Measurements from ENCODE around the gene TMEM131.
"Not testable (repeated sequence)": the region's sequence is repeated elsewhere in the genome, so short reads cannot be mapped to it uniquely, and the experiment has no call there.

Gene TMEM131

DNA sequence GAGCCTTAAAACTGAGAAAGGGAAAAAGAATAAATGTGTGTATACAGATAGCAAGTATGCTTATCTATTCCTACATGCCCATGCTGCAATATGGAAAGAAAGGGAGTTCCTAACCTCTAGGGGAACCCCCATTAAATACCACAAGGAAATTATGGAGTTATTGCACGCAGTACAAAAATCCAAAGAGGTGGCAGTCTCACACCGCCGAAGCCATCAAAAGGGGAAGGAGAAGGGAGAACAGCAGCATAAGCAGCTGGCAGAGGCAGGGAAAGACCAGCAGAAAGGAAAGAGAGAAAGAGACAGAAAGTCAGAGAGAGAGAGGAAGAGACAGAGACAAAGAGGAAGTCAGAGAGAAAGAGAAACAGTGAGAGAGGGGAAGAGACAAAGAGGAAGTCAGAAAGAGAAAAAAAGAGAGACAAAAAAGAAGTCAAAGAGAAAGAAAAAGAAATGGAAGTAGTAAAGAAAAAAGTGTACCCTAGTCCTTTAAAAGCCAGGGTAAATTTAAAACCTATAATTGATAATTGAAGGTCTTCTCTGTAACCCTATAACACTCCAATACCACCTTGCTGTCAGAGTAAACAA lies 169.4 kb downstream of the TMEM131 start:
- not testable (repeated sequence) for H3K14ac ChIP-seq (ENCODE audit: low read length in 2 of 2); H3K4ac ChIP-seq (ENCODE audit: low read depth in 1 of 2, low read length in 2 of 2); H2AFZ ChIP-seq (ENCODE audit: low read depth, low read length); H3K79me1 ChIP-seq (replicated peaks; ENCODE audit: low read length, poor library complexity, severe bottlenecking); H2BK15ac ChIP-seq (ENCODE audit: low read depth, poor library complexity, severe bottlenecking); H4K91ac ChIP-seq (ENCODE audit: low read length); H2BK5ac ChIP-seq (ENCODE audit: low read depth, low read length, poor library complexity, severe bottlenecking); H3K4me2 ChIP-seq (ENCODE audit: low read length, poor library complexity, severe bottlenecking); H3K18ac ChIP-seq (ENCODE audit: low read depth in 1 of 2, low read length in 2 of 2); H2AK5ac ChIP-seq (ENCODE audit: low read length, severe bottlenecking); H3K27ac ChIP-seq (ENCODE audit: low read length, poor library complexity, severe bottlenecking); H3K4me1 ChIP-seq (ENCODE audit: control insufficient read depth, insufficient read depth, low read depth, low read length); H3K4me3 ChIP-seq (ENCODE audit: insufficient read depth in 1 of 2, low read depth in 1 of 2, low read length in 2 of 2); H4K8ac ChIP-seq (ENCODE audit: low read length); H2BK120ac ChIP-seq (ENCODE audit: low read depth, low read length); DNase-seq; H3K23ac ChIP-seq (ENCODE audit: low read length in 2 of 2); H3K9me3 ChIP-seq (ENCODE audit: control insufficient read depth, low read length); H3K27me3 ChIP-seq (ENCODE audit: control insufficient read depth in 1 of 2, insufficient read depth in 1 of 2, low read length in 2 of 2); H2BK12ac ChIP-seq (ENCODE audit: low read length in 2 of 2); H3K9ac ChIP-seq (ENCODE audit: low read length)
- WGBS = 97% methylated on average over 3 of the region's 3 CpGs
- peaks cover 10 to 23% of the 10 kb centered on the region in 2 experiments for H3K36me3 ChIP-seq (ENCODE audit: control insufficient read depth in 1 of 2, insufficient read depth in 2 of 2, low read depth in 1 of 2, low read length in 2 of 2)

DNA sequence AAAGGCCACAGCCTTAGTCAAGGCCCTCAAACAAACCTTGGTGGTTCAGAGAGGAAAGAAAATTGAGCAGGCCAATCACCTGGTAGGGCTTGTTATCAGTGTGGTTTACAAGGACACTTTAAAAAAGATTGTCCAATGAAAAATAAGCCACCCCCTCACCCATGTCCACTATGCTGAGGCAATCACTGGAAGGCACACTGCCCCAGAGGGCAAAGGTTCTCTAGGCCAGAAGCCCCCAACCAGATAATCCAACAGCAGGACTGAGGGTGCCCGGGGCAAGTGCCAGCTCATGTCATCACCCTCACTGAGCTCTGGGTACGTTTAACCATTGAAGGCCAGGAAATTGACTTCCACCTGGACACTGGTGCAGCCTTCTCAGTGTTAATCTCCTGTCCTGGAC lies 171.7 kb downstream of the TMEM131 start:
- 100% methylated on average over 2 of the region's 2 CpGs for WGBS
- not testable (repeated sequence) for H2BK5ac ChIP-seq (ENCODE audit: low read depth, low read length, poor library complexity, severe bottlenecking); H3K9me3 ChIP-seq (ENCODE audit: control insufficient read depth, low read length); H2AFZ ChIP-seq (ENCODE audit: low read depth, low read length); H3K23ac ChIP-seq (ENCODE audit: low read length in 2 of 2); H3K14ac ChIP-seq (ENCODE audit: low read length in 2 of 2); DNase-seq; H3K4me3 ChIP-seq (ENCODE audit: insufficient read depth in 1 of 2, low read depth in 1 of 2, low read length in 2 of 2); H3K4ac ChIP-seq (ENCODE audit: low read depth in 1 of 2, low read length in 2 of 2); H2BK12ac ChIP-seq (ENCODE audit: low read length in 2 of 2); H2BK120ac ChIP-seq (ENCODE audit: low read depth, low read length); H2AK5ac ChIP-seq (ENCODE audit: low read length, severe bottlenecking); H3K9ac ChIP-seq (ENCODE audit: low read length); H3K18ac ChIP-seq (ENCODE audit: low read depth in 1 of 2, low read length in 2 of 2); H3K27me3 ChIP-seq (ENCODE audit: control insufficient read depth in 1 of 2, insufficient read depth in 1 of 2, low read length in 2 of 2); H4K8ac ChIP-seq (ENCODE audit: low read length); H3K79me1 ChIP-seq (replicated peaks; ENCODE audit: low read length, poor library complexity, severe bottlenecking); H4K91ac ChIP-seq (ENCODE audit: low read length); H2BK15ac ChIP-seq (ENCODE audit: low read depth, poor library complexity, severe bottlenecking); H3K27ac ChIP-seq (ENCODE audit: low read length, poor library complexity, severe bottlenecking); H3K4me1 ChIP-seq (ENCODE audit: control insufficient read depth, insufficient read depth, low read depth, low read length); H3K4me2 ChIP-seq (ENCODE audit: low read length, poor library complexity, severe bottlenecking)
- peaks cover 7 to 25% of the 10 kb centered on the region in 2 experiments for H3K36me3 ChIP-seq (ENCODE audit: control insufficient read depth in 1 of 2, insufficient read depth in 2 of 2, low read depth in 1 of 2, low read length in 2 of 2)

DNA sequence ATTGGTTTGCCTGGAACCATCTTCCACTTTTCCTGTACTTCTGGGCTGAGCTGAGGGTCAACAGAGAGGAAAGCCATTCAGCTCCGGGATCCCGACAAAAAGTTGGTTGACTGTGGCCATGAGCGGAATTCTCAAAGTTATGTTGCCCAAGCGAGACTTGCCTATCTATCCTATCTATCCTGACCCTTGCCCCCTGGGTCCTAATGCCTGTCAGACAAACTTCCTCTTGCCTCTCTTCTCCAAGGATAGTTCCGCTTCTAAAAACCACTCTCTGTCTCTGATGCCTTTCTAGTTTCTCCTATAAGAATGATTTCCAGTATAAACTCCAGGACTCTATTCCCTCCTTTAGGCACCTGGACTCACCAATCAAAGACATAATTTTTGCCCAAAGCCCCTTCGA lies 173.9 kb downstream of the TMEM131 start:
- H2AK5ac ChIP-seq (ENCODE audit: low read length, severe bottlenecking); H2BK120ac ChIP-seq (ENCODE audit: low read depth, low read length); H4K91ac ChIP-seq (ENCODE audit: low read length); H3K9me3 ChIP-seq (ENCODE audit: control insufficient read depth, low read length); H4K8ac ChIP-seq (ENCODE audit: low read length); H3K4ac ChIP-seq (ENCODE audit: low read depth in 1 of 2, low read length in 2 of 2); H3K14ac ChIP-seq (ENCODE audit: low read length in 2 of 2); DNase-seq; H2BK12ac ChIP-seq (ENCODE audit: low read length in 2 of 2); H2AFZ ChIP-seq (ENCODE audit: low read depth, low read length); H3K27me3 ChIP-seq (ENCODE audit: control insufficient read depth in 1 of 2, insufficient read depth in 1 of 2, low read length in 2 of 2); H3K4me2 ChIP-seq (ENCODE audit: low read length, poor library complexity, severe bottlenecking); H2BK5ac ChIP-seq (ENCODE audit: low read depth, low read length, poor library complexity, severe bottlenecking); H3K79me1 ChIP-seq (replicated peaks; ENCODE audit: low read length, poor library complexity, severe bottlenecking); H3K9ac ChIP-seq (ENCODE audit: low read length); H2BK15ac ChIP-seq (ENCODE audit: low read depth, poor library complexity, severe bottlenecking); H3K4me3 ChIP-seq (ENCODE audit: insufficient read depth in 1 of 2, low read depth in 1 of 2, low read length in 2 of 2); H3K4me1 ChIP-seq (ENCODE audit: control insufficient read depth, insufficient read depth, low read depth, low read length); H3K23ac ChIP-seq (ENCODE audit: low read length in 2 of 2); H3K27ac ChIP-seq (ENCODE audit: low read length, poor library complexity, severe bottlenecking); H3K18ac ChIP-seq (ENCODE audit: low read depth in 1 of 2, low read length in 2 of 2): not testable (repeated sequence)
- peaks cover 11 to 41% of the 10 kb centered on the region in 2 experiments for H3K36me3 ChIP-seq (ENCODE audit: control insufficient read depth in 1 of 2, insufficient read depth in 2 of 2, low read depth in 1 of 2, low read length in 2 of 2)
- 90% methylated on average over 6 of the region's 6 CpGs for WGBS

DNA sequence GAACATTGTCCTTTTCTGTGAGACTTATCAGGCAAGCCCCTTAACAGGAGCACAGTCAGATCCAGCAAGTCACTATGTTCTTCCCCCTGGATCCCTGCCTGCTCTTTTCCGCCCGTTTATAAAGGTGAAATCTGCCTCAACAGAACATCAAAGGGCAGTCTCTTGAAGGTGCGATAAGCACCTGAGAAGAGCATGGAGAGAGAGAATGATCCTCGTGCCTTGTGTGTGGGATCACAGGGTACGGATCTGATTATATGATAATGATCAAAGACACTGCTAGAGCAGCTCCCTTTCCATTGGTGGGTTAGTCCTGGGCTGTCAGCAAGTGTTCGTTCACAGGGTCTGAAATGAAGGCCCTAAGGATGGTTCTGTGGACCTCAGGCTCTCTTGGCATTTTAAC lies 176.0 kb downstream of the TMEM131 start:
- H2BK12ac ChIP-seq (ENCODE audit: low read length in 2 of 2) = no peak overlapping the region
- WGBS = 76% methylated on average over 6 of the region's 6 CpGs
- H3K9ac ChIP-seq (ENCODE audit: low read length) = no peak overlapping the region

More for the DNA sequence above, 176.0 kb downstream of the TMEM131 start:
- H2AFZ ChIP-seq (ENCODE audit: low read depth, low read length) = no peak overlapping the region
- no peaks in the 10 kb centered on the region for H3K4me1 ChIP-seq (ENCODE audit: control insufficient read depth, insufficient read depth, low read depth, low read length)
- no peak overlapping the region for H3K23ac ChIP-seq (ENCODE audit: low read length in 2 of 2)
- H4K8ac ChIP-seq (ENCODE audit: low read length) = no peak overlapping the region
- no peak for DNase-seq
- no peak overlapping the region for H3K18ac ChIP-seq (ENCODE audit: low read depth in 1 of 2, low read length in 2 of 2)
- no peak overlapping the region for H3K14ac ChIP-seq (ENCODE audit: low read length in 2 of 2)
- no peak overlapping the region for H4K91ac ChIP-seq (ENCODE audit: low read length)
- H3K79me1 ChIP-seq (replicated peaks; ENCODE audit: low read length, poor library complexity, severe bottlenecking) = peaks cover 4% of the 10 kb centered on the region
- H3K9me3 ChIP-seq (ENCODE audit: control insufficient read depth, low read length) = no peaks in the 10 kb centered on the region
- H3K4me2 ChIP-seq (ENCODE audit: low read length, poor library complexity, severe bottlenecking) = no peak overlapping the region
- H3K36me3 ChIP-seq (ENCODE audit: control insufficient read depth in 1 of 2, insufficient read depth in 2 of 2, low read depth in 1 of 2, low read length in 2 of 2) = peaks cover 10 to 52% of the 10 kb centered on the region in 2 experiments
- no peak overlapping the region for H2BK120ac ChIP-seq (ENCODE audit: low read depth, low read length)
- H2BK15ac ChIP-seq (ENCODE audit: low read depth, poor library complexity, severe bottlenecking) = no peak overlapping the region
- no peak overlapping the region for H3K4me3 ChIP-seq (ENCODE audit: insufficient read depth in 1 of 2, low read depth in 1 of 2, low read length in 2 of 2)
- no peak overlapping the region for H3K4ac ChIP-seq (ENCODE audit: low read depth in 1 of 2, low read length in 2 of 2)
- H2AK5ac ChIP-seq (ENCODE audit: low read length, severe bottlenecking) = no peak overlapping the region
- H3K27me3 ChIP-seq (ENCODE audit: control insufficient read depth in 1 of 2, insufficient read depth in 1 of 2, low read length in 2 of 2) = no peaks in the 10 kb centered on the region
- H2BK5ac ChIP-seq (ENCODE audit: low read depth, low read length, poor library complexity, severe bottlenecking) = no peak overlapping the region
- no peak overlapping the region for H3K27ac ChIP-seq (ENCODE audit: low read length, poor library complexity, severe bottlenecking)
